Stimulated activated CD4-positive, alpha-beta T cell treated with anti-CD3 and anti-CD28 coated beads, Interleukin-1b, Interleukin-23, amount 100 ng/mL, for 1 hour (primary cell): ENCODE measurements around the gene TMEM266.

ENCODE experiments used
- DNase-seq, 2 donors: peaks; one replicate each; pipeline ENCODE4 v3.0.0-alpha.2; 2020; ENCODE audit warnings: low read depth in 2 of 2

The TMEM266 gene

DNA sequence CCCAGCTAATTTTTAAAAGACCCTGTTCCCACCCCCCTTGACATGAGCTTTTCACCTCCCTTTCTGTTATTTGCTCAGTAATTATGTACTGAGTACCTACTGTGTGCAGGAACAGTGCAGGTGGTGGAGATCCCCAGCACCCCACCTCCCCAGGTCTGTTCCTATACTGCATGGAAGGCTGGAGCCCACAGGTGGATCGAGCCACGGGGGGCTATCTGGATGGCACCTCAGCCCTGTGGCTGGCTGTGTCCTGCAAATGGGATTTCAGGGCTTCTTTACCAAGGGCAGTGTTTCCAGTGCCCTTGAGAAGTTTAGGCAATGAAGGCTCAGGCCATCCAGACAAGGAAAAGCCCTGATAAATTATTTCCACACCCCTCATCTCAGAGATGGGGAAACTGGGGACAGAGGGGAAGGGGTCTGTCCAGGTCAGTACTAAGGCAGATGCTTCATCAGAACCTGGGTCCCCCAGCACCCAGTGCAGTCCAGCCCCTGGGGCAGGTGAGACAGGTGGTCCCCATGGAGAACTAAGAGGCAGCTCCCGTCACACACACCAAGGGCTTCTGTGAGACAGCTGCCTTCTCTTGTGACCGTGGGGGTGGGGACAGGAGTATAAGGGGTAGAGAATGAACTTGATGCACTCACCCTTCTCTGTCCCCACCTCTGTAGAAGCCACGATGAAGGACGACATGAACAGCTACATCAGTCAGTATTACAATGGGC lies 141.9 kb downstream of the TMEM266 start:
- no peak for DNase-seq

GRCh38 chr15:76203346-76204108 lies 143.7 kb downstream of the TMEM266 start:
- DNase-seq, result no peak

GRCh38 chr15:76204109-76204845 lies 144.5 kb downstream of the TMEM266 start:
- DNase-seq, result no peak

- no peak for DNase-seq
These were observed 145.2 kb downstream of the TMEM266 start for GRCh38 chr15:76204916-76205460.

DNA sequence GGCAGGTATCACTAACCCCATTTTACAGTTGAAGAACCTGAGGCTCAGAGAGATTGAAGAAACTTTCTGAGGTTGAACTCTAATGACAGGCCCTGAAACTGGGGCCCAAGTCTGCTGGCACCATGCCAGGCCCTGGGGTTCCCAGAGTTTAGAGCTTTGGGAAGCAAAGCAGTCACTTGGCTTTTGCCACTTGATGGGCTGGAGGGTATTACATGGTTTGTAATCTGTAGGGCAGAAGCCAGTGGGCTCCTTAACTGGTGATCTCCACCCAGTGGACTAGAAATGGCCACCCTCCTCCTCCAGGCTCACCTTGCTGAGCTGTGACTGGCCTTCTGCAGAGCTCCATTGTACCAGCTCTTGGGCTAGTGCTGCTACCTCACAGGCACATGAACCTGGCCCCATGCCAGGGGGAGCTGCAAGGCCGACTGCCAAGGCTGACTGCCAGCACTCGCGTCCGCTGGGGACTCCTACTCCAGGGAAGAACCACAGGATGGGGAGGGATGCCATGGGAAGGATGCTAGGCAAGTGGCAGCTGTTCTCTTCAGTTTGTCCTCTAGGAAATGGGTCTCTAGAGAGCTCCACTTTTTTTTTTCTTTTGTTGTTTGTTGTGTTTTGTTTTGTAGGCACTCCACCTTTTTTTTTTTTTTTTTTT lies 146.7 kb downstream of the TMEM266 start:
- DNase-seq, result no peak

- DNase-seq, result no peak
These were observed 148.4 kb downstream of the TMEM266 start for GRCh38 chr15:76208084-76208785.

DNA sequence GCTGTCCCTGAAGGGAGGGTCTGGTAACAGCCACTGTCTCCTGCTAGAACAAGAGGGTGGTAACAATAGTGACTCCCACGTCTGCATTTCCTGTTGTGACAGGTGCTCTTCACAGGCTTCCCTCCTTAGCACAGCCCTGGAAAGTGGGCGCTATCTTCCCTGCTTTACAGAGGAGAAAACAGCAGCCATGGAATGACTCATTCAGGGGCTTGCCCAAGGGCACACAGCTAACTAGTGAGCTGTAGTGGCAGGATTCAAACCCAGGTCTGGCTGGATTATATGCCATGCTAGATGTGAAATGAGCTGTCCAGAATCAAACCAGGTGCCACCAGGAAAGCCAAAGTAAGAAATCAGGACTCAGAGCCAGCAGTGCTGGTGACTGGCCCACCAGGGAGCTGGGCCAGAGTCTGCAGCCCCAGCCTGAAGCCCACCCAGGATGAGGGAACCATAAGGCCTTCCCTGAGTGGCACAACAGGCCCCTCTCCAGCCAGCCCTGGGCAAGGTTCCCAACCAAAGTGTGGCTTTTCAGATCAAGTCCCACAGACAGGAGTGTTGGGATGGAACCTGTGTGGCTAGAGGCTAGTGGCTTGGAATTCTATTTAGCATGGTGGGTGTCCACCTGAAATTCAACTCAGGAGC lies 149.1 kb downstream of the TMEM266 start:
- no peak for DNase-seq

DNA sequence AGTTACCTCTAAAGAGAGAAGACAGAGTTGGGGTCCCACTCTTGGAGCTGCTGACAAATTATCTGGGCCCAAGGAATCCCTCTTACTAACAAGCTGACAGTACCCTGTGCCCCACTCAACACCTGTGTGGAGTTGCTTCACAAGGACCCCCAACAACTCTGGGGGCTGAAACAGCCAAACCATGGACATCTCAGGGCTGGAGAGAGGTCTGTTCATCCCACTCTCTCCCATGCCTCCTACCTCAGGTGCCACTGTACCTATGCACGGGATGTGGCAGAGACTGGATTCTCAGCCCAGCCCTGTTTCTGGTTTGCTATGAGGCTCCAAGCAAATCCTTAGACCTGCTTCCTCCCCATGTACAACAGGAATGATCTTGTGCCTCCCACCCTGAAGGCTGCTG lies 149.7 kb downstream of the TMEM266 start:
- DNase-seq, result no peak

GRCh38 chr15:76209942-76210341 lies 150.2 kb downstream of the TMEM266 start:
- DNase-seq, result no peak

GRCh38 chr15:76215634-76216033 lies 155.8 kb downstream of the TMEM266 start:
- no peak for DNase-seq

GRCh38 chr15:76217029-76217881 lies 157.5 kb downstream of the TMEM266 start:
- DNase-seq, result no peak

GRCh38 chr15:76217882-76218217 lies 158.1 kb downstream of the TMEM266 start:
- DNase-seq, result no peak

DNA sequence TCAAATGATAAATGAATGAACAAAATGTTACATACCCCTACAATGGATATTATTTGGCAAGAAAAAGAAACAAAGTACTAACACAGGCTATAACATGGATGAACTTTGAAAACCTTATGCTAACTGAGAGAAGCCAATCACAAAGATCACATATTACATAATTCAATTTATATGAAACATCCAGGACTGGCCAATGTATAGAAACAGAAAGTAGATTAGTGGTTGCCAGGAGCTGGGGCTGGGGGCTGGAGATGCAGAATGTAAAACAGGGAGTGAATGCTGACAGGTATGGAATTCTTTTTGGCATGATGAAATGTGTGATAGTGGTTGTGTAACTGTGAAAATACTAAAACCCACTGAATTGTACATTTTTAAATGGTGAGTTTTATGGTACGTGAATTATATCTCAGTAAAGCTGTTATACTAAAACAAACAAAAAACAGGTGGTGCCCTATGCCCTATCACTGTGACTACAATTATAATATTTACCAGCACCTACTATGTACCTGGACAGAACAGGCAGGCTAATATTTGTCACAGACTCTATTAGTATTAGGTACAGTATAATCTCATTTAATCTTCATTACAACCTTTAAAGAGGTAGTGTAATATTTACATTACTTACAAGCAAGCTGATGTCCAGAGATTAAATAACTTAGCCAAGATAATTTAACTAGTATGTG lies 161.4 kb downstream of the TMEM266 start:
- no peak for DNase-seq

DNA sequence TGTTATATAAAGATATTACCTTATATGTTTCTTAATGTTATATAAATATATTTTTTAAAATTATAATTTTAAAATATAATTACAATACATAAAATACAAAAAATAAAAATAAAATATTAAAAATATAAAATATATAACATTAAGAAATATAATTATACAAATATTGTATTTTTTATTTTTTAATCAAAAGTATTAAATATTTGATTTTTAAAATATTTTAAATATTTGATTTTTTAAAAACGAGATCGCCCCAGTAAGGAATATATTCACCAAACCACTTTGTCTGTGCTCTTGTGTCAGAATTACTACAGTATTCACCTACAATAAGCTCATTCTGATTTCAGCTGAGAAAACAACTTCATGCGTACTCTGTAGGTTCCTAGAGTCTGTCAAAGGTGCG lies 162.4 kb downstream of the TMEM266 start:
- no peak for DNase-seq

GRCh38 chr15:76223521-76223920 lies 163.7 kb downstream of the TMEM266 start:
- DNase-seq, result no peak

DNA sequence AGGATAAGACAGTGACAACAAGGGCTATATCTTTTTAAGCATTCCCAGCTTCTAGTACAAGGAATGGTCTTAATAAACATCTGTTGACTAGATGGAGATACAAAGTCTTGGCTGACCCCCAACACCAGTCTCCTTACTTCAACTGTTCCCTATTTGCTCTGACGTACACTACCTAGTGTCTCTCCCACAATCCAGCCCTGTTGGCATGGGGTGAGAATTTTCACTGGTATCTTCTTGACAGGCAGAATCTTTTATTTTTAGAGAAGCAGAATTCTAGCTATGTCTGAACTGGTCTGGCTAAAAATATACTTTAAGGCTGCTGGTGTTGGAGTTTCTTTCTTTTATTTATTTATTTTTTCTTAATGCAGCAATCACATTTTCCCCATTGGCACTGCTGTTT lies 169.5 kb downstream of the TMEM266 start:
- no peak for DNase-seq

GRCh38 chr15:76233921-76234320 lies 174.1 kb downstream of the TMEM266 start:
- no peak for DNase-seq

DNA sequence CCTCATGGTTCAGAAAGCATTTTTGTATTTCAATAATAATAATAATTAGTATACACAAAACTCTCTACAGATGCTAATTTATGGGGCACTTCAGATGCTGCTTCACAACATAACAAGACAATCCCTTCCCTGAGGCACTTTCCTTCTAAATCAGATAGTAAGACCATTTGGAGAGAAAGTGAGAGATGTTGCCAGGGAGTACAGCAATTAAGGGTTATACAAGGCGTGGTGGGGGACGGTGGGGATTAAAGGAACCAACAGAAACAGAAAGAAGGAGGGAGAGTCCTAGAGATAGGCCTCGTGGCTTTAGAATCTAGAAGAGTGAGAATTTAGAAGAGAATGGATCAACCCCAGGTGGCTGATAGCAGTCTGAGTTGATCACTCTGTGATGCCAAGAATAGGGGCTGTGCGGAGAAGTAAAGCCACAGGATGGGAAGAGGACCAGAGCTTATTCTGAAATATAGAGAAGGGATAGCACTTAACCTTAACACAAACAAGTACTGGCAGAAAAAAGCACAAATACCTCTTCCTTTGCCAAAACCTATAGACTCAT lies 174.6 kb downstream of the TMEM266 start:
- no peak for DNase-seq
